H1 (cell line): Measurements from ENCODE around the gene ARHGEF12. TPM values are rescaled to one million over a fixed set of nuclear protein-coding genes. Genes with fewer than 3 reads are reported as not detected.
A peak's percentile ranks its signal among the peaks of the same experiment; 100 is the strongest.

Experiments used
- CTCF ChIA-PET: fragments of 300-600 bp; sonication (Branson Sonifier 250); formaldehyde crosslinking; loops from one replicate; lab custom pipeline; 2021; ENCODE audit not compliant: partially characterized antibody; lab: Charles Lee
- POLR2A ChIA-PET: fragments of 300-600 bp; sonication (Branson Sonifier 250); formaldehyde crosslinking; loops from one replicate; lab custom pipeline; 2021; ENCODE audit warnings: inconsistent platforms; ENCODE audit not compliant: partially characterized antibody; lab: Charles Lee
- DNase-seq, 2 experiments: peaks; one replicate each; pipeline versions ENCODE4 v3.0.0 to v3.0.0-alpha.2; 2010 to 2022; ENCODE audit warnings: low spot score in 2 of 2, low read depth in 1 of 2, mixed read lengths in 1 of 2
- FAIRE-seq: peaks from 2 replicates; lab custom pipeline; 2011; peaks lifted over from hg19 to GRCh38; lab: Jason Lieb, UNC
- H2AFZ ChIP-seq: 2 replicates; pipeline ENCODE4 v1.8.1; 2012; ENCODE audit warnings: low read length, inconsistent platforms
- H2AK5ac ChIP-seq: 2 replicates; pipeline ENCODE4 v1.6.1; 2013; ENCODE audit warnings: low read depth, low read length
- H2BK120ac ChIP-seq: replicated peaks from 2 replicates; pipeline ENCODE3; 2013; ENCODE audit warnings: low read depth, low read length, inconsistent platforms
- H2BK12ac ChIP-seq: 2 replicates; pipeline ENCODE4 v1.6.1; 2013; ENCODE audit warnings: low read depth, low read length
- H2BK15ac ChIP-seq: 2 replicates; pipeline ENCODE4 v1.6.1; 2013; ENCODE audit warnings: low read length
- H2BK20ac ChIP-seq: 2 replicates; pipeline ENCODE4 v1.6.1; 2013; ENCODE audit warnings: low read length
- H2BK5ac ChIP-seq: 2 replicates; pipeline ENCODE4 v1.6.1; 2013; ENCODE audit warnings: low read depth, low read length
- H3K14ac ChIP-seq: 2 replicates; pipeline ENCODE4 v1.6.1; 2013; ENCODE audit warnings: inconsistent platforms; ENCODE audit not compliant: insufficient read length
- H3K18ac ChIP-seq: 2 replicates; pipeline ENCODE4 v1.6.1; 2013; ENCODE audit warnings: low read length; ENCODE audit errors: extremely low read depth
- H3K23ac ChIP-seq: 2 replicates; pipeline ENCODE4 v1.6.1; 2013; ENCODE audit warnings: inconsistent platforms; ENCODE audit not compliant: insufficient read length
- H3K23me2 ChIP-seq: 2 replicates; pipeline ENCODE4 v1.6.1; 2013; ENCODE audit warnings: low read depth, low read length
- H3K27ac ChIP-seq: 2 replicates; pipeline ENCODE4 v1.6.1; 2011; ENCODE audit warnings: low read depth, low read length, inconsistent platforms
- H3K27me3 ChIP-seq, 4 experiments: replicated peaks in 1 of 4; 1 replicate in 1 of 4; 2 replicates in 3 of 4; pipeline versions ENCODE4 v1.6.1 to v1.8.1; 2011 to 2013; ENCODE audit warnings: low read length in 3 of 4, mild to moderate bottlenecking in 3 of 4, inconsistent platforms in 2 of 4, mixed read lengths in 2 of 4, moderate library complexity in 1 of 4; ENCODE audit not compliant: control insufficient read depth in 3 of 4, insufficient read depth in 3 of 4; ENCODE audit errors: extremely low read depth in 1 of 4
- H3K36me3 ChIP-seq, 4 experiments: 2 replicates each; pipeline versions ENCODE4 v1.6.1 to v1.8.1; 2011 to 2013; ENCODE audit warnings: mild to moderate bottlenecking in 4 of 4, low read length in 3 of 4, moderate library complexity in 2 of 4, control low read depth in 1 of 4, inconsistent platforms in 1 of 4; ENCODE audit not compliant: insufficient read depth in 4 of 4, control insufficient read depth in 2 of 4
- H3K4ac ChIP-seq: replicated peaks from 2 replicates; pipeline ENCODE3; 2013; ENCODE audit warnings: low read length, low read depth, mixed read lengths, inconsistent platforms; ENCODE audit not compliant: insufficient read length
- H3K4me1 ChIP-seq, 4 experiments: replicated peaks in 1 of 4; 1 replicate in 1 of 4; 2 replicates in 3 of 4; pipeline versions ENCODE4 v1.6.1 to v1.8.1; 2011 to 2013; ENCODE audit warnings: low read length in 3 of 4, inconsistent platforms in 2 of 4, mixed read lengths in 1 of 4; ENCODE audit not compliant: insufficient read depth in 4 of 4, control insufficient read depth in 3 of 4
- H3K4me2 ChIP-seq, 2 experiments: 2 replicates each; pipeline versions ENCODE4 v1.6.1 to v1.8.1; 2011 to 2013; ENCODE audit warnings: low read depth in 2 of 2, low read length in 2 of 2, control low read depth in 1 of 2, inconsistent platforms in 1 of 2, mild to moderate bottlenecking in 1 of 2; ENCODE audit not compliant: insufficient read depth in 1 of 2
- H3K4me3 ChIP-seq, 4 experiments: fragments of 200-600, 300-600 bp in 1 of 4; sonication (generic), shearing (Covaris generic), sonication (Bioruptor Twin) in 1 of 4; 2 replicates each; pipeline versions ENCODE4 v1.5.1 to v1.8.1; 2011 to 2016; ENCODE audit warnings: low read length in 4 of 4, low read depth in 3 of 4, control low read depth in 2 of 4, inconsistent platforms in 2 of 4, mild to moderate bottlenecking in 2 of 4, mixed read lengths in 1 of 4, moderate library complexity in 1 of 4; ENCODE audit not compliant: insufficient read depth in 2 of 4; ENCODE audit errors: extremely low read depth in 1 of 4
- H3K56ac ChIP-seq: replicated peaks from 2 replicates; pipeline ENCODE3; 2013; ENCODE audit warnings: low read depth, mild to moderate bottlenecking, mixed read lengths, low read length, inconsistent platforms; ENCODE audit not compliant: insufficient read length
- H3K79me1 ChIP-seq: 2 replicates; pipeline ENCODE4 v1.6.1; 2013; ENCODE audit warnings: low read depth, low read length, control low read depth
- H3K79me2 ChIP-seq, 2 experiments: 2 replicates each; pipeline versions ENCODE4 v1.6.1 to v1.8.1; 2012 to 2013; ENCODE audit warnings: low read length in 2 of 2, mild to moderate bottlenecking in 2 of 2, inconsistent platforms in 1 of 2; ENCODE audit not compliant: insufficient read depth in 2 of 2, control insufficient read depth in 1 of 2
- H3K9ac ChIP-seq, 4 experiments: replicated peaks in 1 of 4; 1 replicate in 1 of 4; 2 replicates in 3 of 4; pipeline versions ENCODE4 v1.6.1 to v1.8.1; 2011 to 2013; ENCODE audit warnings: low read depth in 3 of 4, low read length in 3 of 4, control low read depth in 2 of 4, mild to moderate bottlenecking in 2 of 4, moderate library complexity in 2 of 4, inconsistent platforms in 1 of 4; ENCODE audit errors: extremely low read depth in 1 of 4
- H3K9me3 ChIP-seq, 2 experiments: 2 replicates each; pipeline versions ENCODE4 v1.6.1 to v1.8.1; 2012 to 2013; ENCODE audit warnings: mild to moderate bottlenecking in 2 of 2, moderate library complexity in 2 of 2, control low read depth in 1 of 2, inconsistent platforms in 1 of 2, low read depth in 1 of 2, low read length in 1 of 2, mixed read lengths in 1 of 2; ENCODE audit not compliant: insufficient read depth in 2 of 2
- H4K20me1 ChIP-seq, 2 experiments: replicated peaks in 1 of 2; 2 replicates each; pipeline versions ENCODE3 to v1.8.1; 2011 to 2013; ENCODE audit warnings: inconsistent platforms in 2 of 2, low read length in 2 of 2, mild to moderate bottlenecking in 1 of 2; ENCODE audit not compliant: insufficient read depth in 2 of 2, control insufficient read depth in 1 of 2
- H4K5ac ChIP-seq: 2 replicates; pipeline ENCODE4 v1.6.1; 2013; ENCODE audit warnings: low read length, low read depth, mixed read lengths, inconsistent platforms; ENCODE audit not compliant: insufficient read length
- H4K8ac ChIP-seq: 2 replicates; pipeline ENCODE4 v1.8.0; 2013; ENCODE audit warnings: mild to moderate bottlenecking, moderate library complexity, low read length, inconsistent platforms; ENCODE audit not compliant: insufficient read depth; ENCODE audit errors: extremely low read depth
- H4K91ac ChIP-seq: replicated peaks from 2 replicates; pipeline ENCODE3; 2013; ENCODE audit warnings: low read length, mixed read lengths, inconsistent platforms; ENCODE audit not compliant: insufficient read length
- POU5F1 ChIP-seq: IDR thresholded peaks from 2 replicates; pipeline ENCODE4 v1.6.1; 2011; ENCODE audit warnings: low read depth, mild to moderate bottlenecking, low read length, moderate library complexity
- RXRA ChIP-seq: IDR thresholded peaks from 2 replicates; pipeline ENCODE4 v1.6.1; 2011; ENCODE audit warnings: low read depth, mild to moderate bottlenecking, low read length, moderate library complexity; ENCODE audit not compliant: insufficient read depth
- WGBS, 2 experiments: shearing (Covaris generic) in 1 of 2; methylation state at CpG; one replicate each; pipeline versions ENCODE4 v1.1.6 to v1.1.7; 2013 to 2015; ENCODE audit warnings: low lambda C conversion rate in 2 of 2, mixed read lengths in 2 of 2, inconsistent platforms in 1 of 2, low coverage in 1 of 2, missing lambda C conversion rate in 1 of 2; ENCODE audit not compliant: insufficient replicate concordance in 2 of 2, insufficient coverage in 1 of 2, insufficient read length in 1 of 2; ENCODE audit errors: extremely low coverage in 1 of 2, missing lambda C conversion rate in 1 of 2; 5-methylcytosine and 5-hydroxymethylcytosine counted together
- polyA plus RNA-seq, 7 experiments: library from polyadenylated mRNA; depleted of rRNA in 3 of 7; stranded (reverse) in 5 of 7; unstranded in 2 of 7; fragments of >200 nt in 5 of 7; fragments of 200-250 nt in 2 of 7; gene quantifications; 1 replicate in 5 of 7; 2 replicates in 1 of 7; 4 replicates in 1 of 7; pipeline versions ENCODE4 v1.2.1 to v1.2.3, GENCODE V29; 2011 to 2013; ENCODE audit warnings: missing spikeins in 2 of 7, mixed read lengths in 2 of 7
- small RNA-seq: library from polyadenylated mRNA; stranded (forward); fragments of <200 nt; extraction: miRNeasy Mini kit (QIAGEN cat#:217004); gene quantifications from one replicate; pipeline ENCODE3, GENCODE V24; 2013; ENCODE audit not compliant: insufficient read depth
- total RNA-seq: library from RNA; stranded (reverse); fragmentation: NEBNext Ultra II Directional; extraction: Animal tissue kit (Norgen Biotek cat#: 25700); gene quantifications from 2 replicates; pipeline ENCODE4 v1.2.1, GENCODE V29; 2021

ARHGEF12 gene
- total and polyA plus RNA-seq, 2 of the 8 experiments (the other 6 are each of a cell fraction or from before 2014, with no cell fraction given) = 5.1 to 33.7 TPM

DNA sequence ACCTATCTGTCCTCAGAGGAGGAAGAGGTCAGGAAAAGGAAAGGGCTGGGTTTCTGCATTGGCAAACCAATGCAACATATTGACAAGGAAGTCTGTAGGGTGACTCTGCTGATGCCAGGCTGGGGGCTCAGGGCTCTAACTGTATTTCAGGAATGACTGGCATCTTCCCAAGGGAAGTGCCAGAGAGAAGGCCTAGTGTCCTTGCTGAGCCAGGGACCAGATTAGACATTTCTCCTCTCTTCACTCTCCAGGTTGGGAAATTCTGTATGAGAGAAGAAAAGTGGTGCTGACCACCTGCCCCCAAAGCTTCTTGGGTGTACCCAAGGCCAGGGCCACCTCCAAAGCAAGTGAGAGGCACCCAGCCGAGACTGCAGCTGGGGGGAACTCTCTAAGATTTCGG lies 202.5 kb downstream of the ARHGEF12 start:
- TF ChIP-seq POU5F1 = no peak
- no peak for TF ChIP-seq RXRA
- TF ChIP-seq, all 59 proteins: peak for 0
- no peaks in the 10 kb centered on the region for H3K23me2 ChIP-seq
- no peak for DNase-seq
- H4K5ac ChIP-seq = no peak overlapping the region
- no peak overlapping the region for H3K23ac ChIP-seq
- H2BK12ac ChIP-seq = no peak overlapping the region
- H3K9me3 ChIP-seq = no peaks in the 10 kb centered on the region
- no peak overlapping the region for H2BK5ac ChIP-seq
- H3K27me3 ChIP-seq = no peaks in the 10 kb centered on the region
- H3K4me3 ChIP-seq = no peak overlapping the region
- no peaks in the 10 kb centered on the region for H3K79me2 ChIP-seq
- POLR2A ChIA-PET = no interaction called here
- no peak overlapping the region for H3K27ac ChIP-seq
- H3K36me3 ChIP-seq = no peaks in the 10 kb centered on the region
- WGBS, 2 experiments = 74% methylated on average over 2 of the region's 2 CpGs; no CpG with 5 or more reads in 1 of the 2 experiments
- H3K4me1 ChIP-seq = no peaks in the 10 kb centered on the region; a peak in 1 of 7 replicates
- H3K14ac ChIP-seq = no peak overlapping the region
- no peaks in the 10 kb centered on the region; the same call in 1 of the 2 replicates for H3K79me1 ChIP-seq
- H2BK15ac ChIP-seq = no peak overlapping the region
- no peak overlapping the region for H2BK120ac ChIP-seq
- H3K4me2 ChIP-seq = no peak overlapping the region
- no peaks in the 10 kb centered on the region for H4K20me1 ChIP-seq
- no peak overlapping the region for H4K8ac ChIP-seq
- CTCF ChIA-PET = interaction anchor here (1.1 to 3.2 kb wide), 8 partner anchors 7 to 157 kb away, joined by 3 to 17 read pairs (median 6); partner anchors contain the start of gene GRIK4
- H4K91ac ChIP-seq = no peak overlapping the region
- H2AFZ ChIP-seq = no peak overlapping the region
- no peak overlapping the region for H2AK5ac ChIP-seq
- no peak for FAIRE-seq
- H3K18ac ChIP-seq = no peak overlapping the region
- H3K4ac ChIP-seq = no peak overlapping the region
- no peak overlapping the region for H3K9ac ChIP-seq
- H3K56ac ChIP-seq = no peak overlapping the region
- no peak overlapping the region for H2BK20ac ChIP-seq

Small RNA genes within 50 kb of the gene (small RNA-seq; reads per million reads assigned to genes)
- 7.5 reads per million, percentile 75 among the genes with 10 or more reads in this experiment for gene RF00100

Other genes with a start within 250 kb of the ARHGEF12 start
- 0.43 TPM in 1 of 2 replicates, not detected in the other for gene TRIM29, start 198.3 kb upstream of the ARHGEF12 start, total RNA-seq
- gene TRIM29, start 198.3 kb upstream of the ARHGEF12 start, polyA plus RNA-seq (2011; rRNA removed) = 0.17 and 0.35 TPM in 2 replicates
- 1.1 and 1.3 TPM in 2 replicates for gene OAF, start 125.4 kb upstream of the ARHGEF12 start, total RNA-seq
- 1.5 and 2.1 TPM in 2 replicates for gene OAF, start 125.4 kb upstream of the ARHGEF12 start, polyA plus RNA-seq (2011; rRNA removed)
- 1.0 and 1.1 TPM in 2 replicates for gene POU2F3, start 96.3 kb upstream of the ARHGEF12 start, total RNA-seq
- 0.78 and 2.1 TPM in 2 replicates for gene POU2F3, start 96.3 kb upstream of the ARHGEF12 start, polyA plus RNA-seq (2011; rRNA removed)
- gene TLCD5, start 11.1 kb upstream of the ARHGEF12 start, total RNA-seq = 9.5 TPM in 2 replicates
- 7.7 and 10.1 TPM in 2 replicates for gene TLCD5, start 11.1 kb upstream of the ARHGEF12 start, polyA plus RNA-seq (2011; rRNA removed)
- gene GRIK4, start 175.3 kb downstream of the ARHGEF12 start, total RNA-seq = 2.4 and 2.9 TPM in 2 replicates
- 1.2 and 2.2 TPM in 2 replicates for gene GRIK4, start 175.3 kb downstream of the ARHGEF12 start, polyA plus RNA-seq (2011; rRNA removed)